Endothelial cell of umbilical vein (primary cell): ENCODE data around the gene PKNOX2. TPM values are rescaled to one million over a fixed set of nuclear protein-coding genes. Genes with fewer than 3 reads are reported as not detected.

Experiments used
- BruUV-seq: library from RNA; stranded (reverse); fragments of 400-500 nt; replicated peaks from 2 replicates; lab custom pipeline; 2021; lab: Mats Ljungman, UMichigan
- CTCF ChIA-PET: fragments of 300-600, 350-600 bp; sonication (Branson Sonifier 250); formaldehyde crosslinking; loops from one replicate; lab custom pipeline; 2021; ENCODE audit warnings: antibody characterized with exemption, inconsistent platforms; lab: Charles Lee
- POLR2A ChIA-PET: fragments of 300-600, 350-600 bp; sonication (Branson Sonifier 250); formaldehyde crosslinking; loops from one replicate; lab custom pipeline; 2021; ENCODE audit warnings: antibody characterized with exemption, inconsistent platforms; lab: Charles Lee
- DNase-seq: peaks from one replicate; pipeline ENCODE4 v3.0.0-alpha.2; 2011; ENCODE audit warnings: low read depth, low spot score
- FAIRE-seq: peaks from 2 replicates; lab custom pipeline; 2011; peaks lifted over from hg19 to GRCh38; lab: Jason Lieb, UNC
- H2AFZ ChIP-seq: 2 replicates; pipeline ENCODE4 v1.6.0; 2012; ENCODE audit warnings: low read depth, low read length, control low read depth, inconsistent platforms
- H3K27ac ChIP-seq: 2 replicates; pipeline ENCODE4 v1.5.1; 2011; ENCODE audit warnings: low read depth, mild to moderate bottlenecking, control low read depth, low read length, moderate library complexity; ENCODE audit not compliant: insufficient read depth
- H3K27me3 ChIP-seq, 2 experiments: 2 replicates each; pipeline versions ENCODE4 v1.6.0 to v1.6.1; 2011; ENCODE audit warnings: low read length in 2 of 2, mixed read lengths in 1 of 2; ENCODE audit not compliant: control insufficient read depth in 2 of 2, insufficient read depth in 2 of 2
- H3K36me3 ChIP-seq, 2 experiments: 2 replicates in 1 of 2; 3 replicates in 1 of 2; pipeline ENCODE4 v1.5.1; 2011; ENCODE audit warnings: low read length in 2 of 2, mild to moderate bottlenecking in 1 of 2, moderate library complexity in 1 of 2; ENCODE audit not compliant: control insufficient read depth in 2 of 2, insufficient read depth in 2 of 2; ENCODE audit errors: extremely low read depth in 1 of 2
- H3K4me1 ChIP-seq: 3 replicates; pipeline ENCODE4 v1.5.1; 2011; ENCODE audit warnings: mild to moderate bottlenecking, low read length; ENCODE audit not compliant: control insufficient read depth, insufficient read depth; ENCODE audit errors: extremely low read depth
- H3K4me2 ChIP-seq: 2 replicates; pipeline ENCODE4 v1.6.1; 2011; ENCODE audit warnings: low read length, control low read depth, mixed read lengths; ENCODE audit not compliant: insufficient read depth
- H3K4me3 ChIP-seq, 3 experiments: fragments of 200-600 bp in 1 of 3; sonication (generic), shearing (Covaris generic) in 1 of 3; replicated peaks in 1 of 3; 2 replicates each; pipeline ENCODE4 v1.5.1; 2011 to 2016; ENCODE audit warnings: control low read depth in 3 of 3, low read length in 3 of 3, mild to moderate bottlenecking in 2 of 3, inconsistent platforms in 1 of 3, low read depth in 1 of 3, moderate library complexity in 1 of 3; ENCODE audit not compliant: insufficient read depth in 1 of 3
- H3K79me2 ChIP-seq: 2 replicates; pipeline ENCODE4 v1.6.0; 2012; ENCODE audit warnings: low read length, inconsistent platforms; ENCODE audit not compliant: control insufficient read depth, insufficient read depth
- H3K9ac ChIP-seq: replicated peaks from 2 replicates; pipeline ENCODE3; 2011; ENCODE audit warnings: low read length, control low read depth; ENCODE audit not compliant: insufficient read depth; ENCODE audit errors: extremely low read depth
- H3K9me1 ChIP-seq: replicated peaks from 3 replicates; pipeline ENCODE4 v1.6.0; 2011; ENCODE audit warnings: mild to moderate bottlenecking, low read length; ENCODE audit not compliant: control insufficient read depth, insufficient read depth; ENCODE audit errors: extremely low read depth
- H3K9me3 ChIP-seq: replicated peaks from 2 replicates; pipeline ENCODE4 v1.5.1; 2012; ENCODE audit warnings: low read length, inconsistent platforms; ENCODE audit not compliant: control insufficient read depth, insufficient read depth
- H4K20me1 ChIP-seq: replicated peaks from 2 replicates; pipeline ENCODE3; 2011; ENCODE audit warnings: mild to moderate bottlenecking, low read length; ENCODE audit not compliant: control insufficient read depth, insufficient read depth; ENCODE audit errors: extremely low read depth
- CTCF ChIP-seq, 2 donors: IDR thresholded peaks; 1 replicate in 1 of 2; 2 replicates in 1 of 2; pipeline ENCODE4 v1.5.1; 2011; ENCODE audit warnings: low read length in 2 of 2, mild to moderate bottlenecking in 2 of 2, moderate library complexity in 2 of 2, control low read depth in 1 of 2, inconsistent platforms in 1 of 2, low read depth in 1 of 2; ENCODE audit not compliant: insufficient read depth in 1 of 2; ENCODE audit errors: extremely low read depth in 1 of 2
- EZH2 ChIP-seq: IDR thresholded peaks from 2 replicates; pipeline ENCODE4 v1.6.1; 2012; ENCODE audit warnings: borderline replicate concordance, low read depth, mild to moderate bottlenecking, moderate library complexity, low read length, inconsistent platforms; ENCODE audit not compliant: severe bottlenecking
- FOS ChIP-seq: IDR thresholded peaks from 2 replicates; pipeline ENCODE4 v1.6.1; 2011; ENCODE audit warnings: mild to moderate bottlenecking, low read length, moderate library complexity, borderline replicate concordance; ENCODE audit not compliant: insufficient read depth
- JUN ChIP-seq: IDR thresholded peaks from 2 replicates; pipeline ENCODE4 v1.6.1; 2011; ENCODE audit warnings: borderline replicate concordance, low read depth; ENCODE audit not compliant: insufficient read length, insufficient read depth
- MAX ChIP-seq: IDR thresholded peaks from 2 replicates; pipeline ENCODE4 v1.6.1; 2011; ENCODE audit not compliant: insufficient read depth, insufficient read length
- MYC ChIP-seq: IDR thresholded peaks from one replicate; pipeline ENCODE4 v1.6.1; 2011; ENCODE audit warnings: mild to moderate bottlenecking, low read depth, low read length
- POLR2A ChIP-seq: IDR thresholded peaks from 2 replicates; pipeline ENCODE4 v1.6.1; 2012; ENCODE audit warnings: low read depth, mild to moderate bottlenecking, control low read depth, low read length
- POLR2AphosphoS5 ChIP-seq: IDR thresholded peaks from 2 replicates; pipeline ENCODE4 v1.6.1; 2012; ENCODE audit warnings: low read depth, mild to moderate bottlenecking, control low read depth, low read length, moderate library complexity; ENCODE audit not compliant: insufficient read depth
- dilution Hi-C: fragments of 300-500 bp; cut with MboI; formaldehyde crosslinking; loops from one replicate; pipeline ENCODE4 v1.15.0; 2019; ENCODE audit warnings: low sequenced_read_pairs; ENCODE audit not compliant: extremely low pct_ligation_motif_present
- intact Hi-C: fragments of 100-400 bp; cut with micrococcal nuclease; formaldehyde crosslinking; loops from one replicate; pipeline ENCODE4 v1.10.0; 2022
- polyA plus RNA-seq, 4 experiments: library from polyadenylated mRNA; depleted of rRNA in 3 of 4; stranded (reverse) in 3 of 4; unstranded in 1 of 4; fragments of >200 nt; gene quantifications; 2 replicates each; pipeline versions ENCODE4 v1.2.1 to v1.2.3, GENCODE V29; 2011 to 2012; ENCODE audit warnings: missing spikeins in 1 of 4
- total RNA-seq: library from RNA; stranded (reverse); gene quantifications from 2 replicates; pipeline ENCODE4 v1.2.3, GENCODE V29; 2021

Gene PKNOX2
- total and polyA plus RNA-seq, 2 donors (not counting 3 experiments of a cell fraction or from before 2014, with no cell fraction given): 0.11 to 0.91 TPM

- intact Hi-C loops (no loop called here), dilution Hi-C loops (no loop called here)
- Histone ChIP-seq H2AFZ (no peak overlapping the region), H3K9ac (no peak overlapping the region), H4K20me1 (no peaks in the 10 kb centered on the region), H3K79me2 (no peaks in the 10 kb centered on the region), H3K27me3 (peaks cover 3 to 15% of the 10 kb centered on the region in 2 experiments), H3K4me1 (no peaks in the 10 kb centered on the region), H3K4me3 (no peak overlapping the region), H3K9me1 (no peaks in the 10 kb centered on the region), H3K36me3 (no peaks in the 10 kb centered on the region), H3K9me3 (no peaks in the 10 kb centered on the region), H3K27ac (no peak overlapping the region), H3K4me2 (no peak overlapping the region)
- DNase-seq (no peak), FAIRE-seq (no peak)
- POLR2A ChIA-PET: no interaction called here
- no TSS peak for BruUV-seq
- CTCF ChIA-PET: interaction anchor here (0.9 to 3.4 kb wide), 3 partner anchors 10 to 171 kb away, joined by 3 to 17 read pairs (median 4); partner anchors contain the start of gene PKNOX2
- no peak for TF ChIP-seq CTCF (IDR thresholded peaks at IDR 0.05; ENCODE audit: extremely low read depth in 1 of 2, insufficient read depth in 1 of 2, low read depth in 1 of 2, low read length in 2 of 2)
- TF ChIP-seq POLR2A: no peak
- no peak for TF ChIP-seq FOS
- TF ChIP-seq MYC: no peak
- TF ChIP-seq JUN: no peak
- TF ChIP-seq EZH2: no peak
- TF ChIP-seq POLR2AphosphoS5: no peak
- no peak for TF ChIP-seq MAX
Observed at GRCh38 chr11:125174686-125175085, 10.1 kb downstream of the PKNOX2 start.
